DOHH2 (cell line): ENCODE data around the gene EBF3.

Source experiments
- CTCF ChIP-seq: fragments of 200-600 bp; sonication (generic); IDR thresholded peaks from one replicate; pipeline ENCODE4 v1.5.1; 2014; ENCODE audit warnings: antibody characterized with exemption, mild to moderate bottlenecking, low read depth, low read length; ENCODE audit not compliant: poor library complexity, severe bottlenecking
- EZH2phosphoT487 ChIP-seq: fragments of 200-600 bp; sonication (generic); IDR thresholded peaks from 2 replicates; pipeline ENCODE4 v1.6.1; 2017; ENCODE audit warnings: borderline replicate concordance, mild to moderate bottlenecking, antibody characterized with exemption, low read length, moderate library complexity, mixed read lengths

- TF ChIP-seq CTCF (no peak), EZH2phosphoT487 (0 out of 2 replicates have a peak, but pooled peaks have one; percentile 38)
Measured at GRCh38 chr10:129970465-129971364, 6.6 kb upstream of the EBF3 start.
